AG20443 (cell line): ENCODE results near the gene CHRFAM7A.
"Not testable (repeated sequence)": the region's sequence is repeated elsewhere in the genome, so short reads cannot be mapped to it uniquely, and the experiment has no call there.

Experiments used
- DNase-seq: peaks from one replicate; pipeline ENCODE4 v3.0.0; 2012; ENCODE audit warnings: low spot score, mixed read lengths

CHRFAM7A gene

DNA sequence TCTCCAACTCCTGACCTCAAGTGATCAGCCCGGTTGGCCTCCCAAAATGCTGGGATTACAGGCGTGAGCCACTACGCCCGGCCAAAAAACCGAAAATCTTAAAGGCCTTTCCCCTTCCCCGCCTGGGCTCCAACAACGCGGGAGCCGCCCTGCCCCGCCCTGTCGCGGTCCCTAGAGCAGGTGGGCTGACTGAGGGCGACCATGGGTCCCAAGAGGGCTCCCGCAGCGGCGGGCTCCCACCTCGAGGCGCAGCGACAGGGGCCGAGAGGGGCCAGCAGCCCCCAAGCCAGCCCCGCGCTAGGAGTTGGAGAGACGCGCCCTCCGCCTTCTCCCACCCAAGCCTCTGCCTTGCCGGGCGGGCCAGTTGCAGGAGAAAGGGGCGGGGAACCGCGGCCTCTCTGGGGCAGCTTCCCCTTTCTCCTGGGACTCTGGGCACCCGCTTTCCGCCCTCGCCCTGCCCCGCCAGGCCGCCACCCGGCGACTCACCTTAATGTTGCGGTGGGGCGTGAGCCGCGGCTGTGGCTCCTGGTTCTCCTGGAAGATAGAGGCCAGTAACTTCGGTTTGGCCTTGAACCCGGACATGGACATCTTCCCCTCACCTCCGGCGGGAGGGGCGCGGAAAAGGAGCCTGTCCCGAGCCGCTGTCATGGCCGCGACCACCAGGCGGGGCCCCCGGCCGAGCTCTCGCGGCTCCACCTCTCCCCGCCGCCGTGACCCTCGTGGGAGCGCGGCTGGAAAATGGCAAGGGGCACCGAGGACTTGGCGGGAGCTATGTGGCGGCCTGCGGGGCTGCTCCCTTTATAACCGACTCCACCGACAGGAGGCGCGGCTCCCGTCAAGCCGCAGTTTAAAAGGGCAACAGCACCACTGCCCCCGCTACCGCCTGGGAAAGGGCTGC lies at the start of gene CHRFAM7A:
Gene CHRFAM7A, minus strand, starts transcription at position 775 of the 898 bp plus-strand sequence. CDS start 10,189 bp downstream, outside the sequence.
- not testable (repeated sequence) for DNase-seq

DNA sequence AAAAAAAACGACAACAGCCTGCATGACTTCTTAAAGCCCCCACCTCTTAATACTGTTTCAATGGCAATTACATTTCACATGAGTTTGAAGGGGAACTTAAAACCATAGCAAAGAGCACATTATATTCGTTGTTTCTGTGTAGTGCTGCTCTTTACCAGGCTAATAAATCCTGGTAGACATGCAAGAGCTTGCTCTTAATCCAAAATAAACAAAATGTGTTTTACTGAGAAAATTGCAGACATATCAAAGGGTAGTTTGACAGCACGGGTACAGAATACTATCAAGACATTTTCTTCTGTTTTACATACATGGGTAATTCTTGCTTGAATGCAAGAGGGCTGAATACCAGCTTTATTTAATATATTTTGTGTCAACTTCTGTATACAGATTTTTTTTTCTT lies 45.0 kb upstream of the CHRFAM7A start:
- not testable (repeated sequence) for DNase-seq

DNA sequence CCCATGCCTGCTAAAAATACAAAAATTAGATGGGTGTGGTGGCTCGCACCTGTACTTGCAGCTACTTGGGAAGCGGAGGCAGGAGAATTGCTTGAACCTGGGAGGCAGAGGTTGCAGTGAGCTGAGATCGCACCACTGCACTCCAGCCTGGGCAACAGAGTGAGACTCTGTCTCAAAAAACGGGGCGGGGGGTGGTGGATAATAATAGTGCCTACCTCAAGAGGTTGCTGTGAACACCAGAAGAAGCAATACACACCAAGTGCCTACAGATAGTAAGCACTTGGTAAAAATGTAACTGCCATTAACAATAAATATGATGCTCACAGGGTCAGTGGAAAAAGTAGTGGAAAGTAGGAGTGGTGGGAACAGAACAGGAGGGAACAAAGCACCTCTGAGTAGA lies 42.5 kb upstream of the CHRFAM7A start:
- DNase-seq, result not testable (repeated sequence)

- DNase-seq, result not testable (repeated sequence)
Measured at GRCh38 chr15:30420723-30421122, 27.4 kb upstream of the CHRFAM7A start.

DNA sequence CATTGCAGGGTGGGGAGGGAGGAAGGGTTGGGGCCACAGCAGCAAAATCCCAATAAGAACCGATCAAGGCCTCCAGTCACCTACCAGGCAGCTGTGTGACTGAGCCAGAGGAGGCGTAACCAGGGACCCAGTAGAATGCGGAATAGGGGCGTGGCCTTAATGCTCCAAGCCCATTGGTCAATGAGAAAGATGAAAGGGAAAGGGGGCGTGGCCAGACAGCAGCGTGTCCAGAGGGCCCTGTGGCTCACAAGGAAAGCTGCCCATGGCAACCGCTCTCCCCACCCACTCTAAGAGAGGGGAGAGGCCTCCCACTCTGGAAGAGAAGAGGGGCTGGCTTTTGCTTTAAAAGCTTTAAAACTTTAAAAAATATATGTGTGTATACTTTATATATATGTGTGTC lies 20.8 kb upstream of the CHRFAM7A start, which contains the start of gene GOLGA8R:
Gene GOLGA8R, minus strand, starts transcription at position 101 of the 400 bp plus-strand sequence. Its CDS starts 98 bp downstream, at position 3.
- DNase-seq, result not testable (repeated sequence)

- not testable (repeated sequence) for DNase-seq
Measured at GRCh38 chr15:30407636-30408035, 14.3 kb upstream of the CHRFAM7A start.

GRCh38 chr15:30398988-30399387 lies 5.6 kb upstream of the CHRFAM7A start:
- not testable (repeated sequence) for DNase-seq

DNA sequence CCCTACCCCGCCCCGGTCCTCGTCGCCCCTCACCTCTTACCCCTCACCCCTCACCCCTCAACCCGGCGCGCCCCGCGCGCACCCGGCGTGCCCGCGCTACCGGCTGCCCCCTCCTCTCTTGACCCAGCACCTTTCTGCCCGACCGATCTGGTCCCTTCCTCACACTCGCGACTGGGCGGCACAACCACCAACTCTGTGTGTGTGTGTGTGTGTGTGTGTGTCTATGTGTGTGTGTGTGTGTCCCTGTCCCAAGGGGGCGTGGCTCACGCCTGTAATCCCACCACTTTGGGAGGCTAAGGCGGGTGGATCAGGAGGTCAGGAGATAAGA lies 288 bp upstream of the CHRFAM7A start:
- DNase-seq, result not testable (repeated sequence)

- not testable (repeated sequence) for DNase-seq
Measured at GRCh38 chr15:30386318-30386887, 6.9 kb downstream of the CHRFAM7A start.

DNA sequence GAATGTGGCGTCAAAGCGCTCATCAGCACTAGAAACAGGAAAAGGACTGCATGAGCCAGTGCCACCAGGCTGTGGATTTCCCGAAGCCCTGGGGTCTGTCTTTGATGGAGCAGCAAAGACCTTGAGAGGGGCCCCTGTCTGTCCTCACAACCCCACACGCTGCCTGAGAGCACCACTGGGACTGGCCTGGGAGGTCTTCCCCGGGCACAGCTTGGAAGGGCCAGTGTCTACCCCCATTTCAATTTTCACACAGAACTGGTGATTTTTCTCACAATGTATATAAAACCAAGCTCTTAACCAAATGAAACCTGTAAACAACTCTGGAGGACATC lies 16.3 kb downstream of the CHRFAM7A start:
- not testable (repeated sequence) for DNase-seq

DNA sequence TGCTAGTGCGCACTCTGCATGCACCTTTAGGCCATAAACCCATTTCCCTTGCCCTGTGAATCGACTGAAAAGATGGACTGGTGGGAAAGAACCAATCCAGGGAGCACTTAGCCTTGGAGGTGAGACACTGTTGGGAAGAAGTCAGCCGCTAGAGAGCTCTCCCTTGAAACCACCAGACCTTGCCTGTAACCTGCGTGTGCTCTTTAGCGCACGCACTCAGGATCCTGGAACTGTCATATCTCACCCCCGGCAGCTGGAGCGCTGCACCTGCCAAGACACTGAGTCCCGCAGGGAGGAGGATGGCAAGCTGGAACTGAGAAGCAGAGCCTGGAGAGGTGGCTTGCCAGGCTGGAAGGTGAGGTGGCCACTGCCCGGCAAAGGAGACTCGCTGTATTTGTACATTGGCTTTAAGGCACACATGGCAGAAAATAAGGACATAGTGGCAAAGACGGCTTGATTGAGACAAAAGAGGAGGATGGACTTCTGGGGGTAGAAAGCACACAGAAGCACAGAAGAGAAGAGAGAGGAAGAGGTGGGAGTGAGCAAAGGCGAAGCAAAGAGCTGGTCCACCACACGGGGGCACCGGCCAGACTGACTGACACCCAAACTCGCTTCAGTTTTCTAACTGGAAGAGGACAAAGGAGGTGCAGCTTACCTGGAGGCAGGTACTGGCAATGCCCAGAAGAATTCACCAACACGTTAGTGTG lies 16.8 kb downstream of the CHRFAM7A start:
- not testable (repeated sequence) for DNase-seq

GRCh38 chr15:30375872-30376271 lies 17.5 kb downstream of the CHRFAM7A start:
- not testable (repeated sequence) for DNase-seq

DNA sequence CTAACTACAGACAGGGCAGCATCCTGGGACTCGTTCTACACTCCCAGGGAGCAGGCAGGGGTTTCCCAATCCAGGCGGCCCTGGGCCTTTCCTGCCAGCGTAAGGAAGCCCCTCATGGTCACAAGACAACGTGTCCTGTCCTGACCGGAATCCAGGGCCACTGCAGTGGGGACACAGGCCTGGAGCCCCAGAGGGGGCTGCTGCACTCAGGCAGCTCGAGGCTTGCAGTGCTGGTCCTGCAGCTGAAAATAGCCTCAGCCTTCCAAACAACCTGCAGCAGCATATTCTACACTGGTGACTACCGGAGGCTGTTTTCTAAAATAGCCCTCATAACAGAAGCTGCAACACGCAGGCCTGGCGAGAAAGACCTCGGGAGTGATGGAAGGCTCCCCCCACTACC lies 18.5 kb downstream of the CHRFAM7A start:
- not testable (repeated sequence) for DNase-seq

DNA sequence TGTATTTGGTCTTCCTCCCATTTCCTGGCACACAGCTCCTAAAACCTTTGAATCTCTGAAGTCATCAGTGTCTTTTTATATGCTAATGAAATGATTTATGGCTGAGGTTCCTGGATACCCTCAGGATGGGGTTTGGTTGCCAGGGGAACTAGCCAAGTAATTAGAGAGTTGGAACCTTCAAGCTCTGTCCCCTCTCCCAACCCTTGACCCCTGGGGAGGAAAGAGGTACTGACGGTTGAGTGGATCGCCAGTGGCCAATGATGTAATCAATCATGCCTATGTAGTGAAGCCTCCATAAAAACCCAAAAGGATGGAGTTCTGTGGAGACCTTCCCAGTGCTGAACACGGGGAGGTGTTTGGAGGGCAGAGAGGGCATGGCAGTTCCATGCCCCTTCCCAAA lies 25.1 kb downstream of the CHRFAM7A start:
- not testable (repeated sequence) for DNase-seq

DNA sequence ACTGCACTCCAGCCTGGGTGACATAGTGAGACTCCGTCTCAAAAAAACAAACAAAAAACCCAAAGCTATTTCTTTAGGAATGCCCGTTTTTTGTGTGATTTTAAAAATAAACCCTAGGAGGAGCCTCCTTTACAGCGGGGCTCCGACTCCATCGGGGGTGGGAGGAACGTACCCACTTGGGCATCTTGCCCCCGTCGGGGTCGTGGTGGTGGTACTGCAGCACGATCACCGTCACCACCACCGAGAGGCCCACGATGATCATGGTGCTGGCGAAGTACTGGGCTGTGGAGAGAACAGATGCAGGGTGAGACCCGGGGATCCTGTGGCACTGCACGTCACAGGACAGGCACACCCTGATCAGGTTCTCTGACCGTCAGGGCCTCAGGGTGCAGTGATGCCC lies 26.1 kb downstream of the CHRFAM7A start:
- DNase-seq, result not testable (repeated sequence)

DNA sequence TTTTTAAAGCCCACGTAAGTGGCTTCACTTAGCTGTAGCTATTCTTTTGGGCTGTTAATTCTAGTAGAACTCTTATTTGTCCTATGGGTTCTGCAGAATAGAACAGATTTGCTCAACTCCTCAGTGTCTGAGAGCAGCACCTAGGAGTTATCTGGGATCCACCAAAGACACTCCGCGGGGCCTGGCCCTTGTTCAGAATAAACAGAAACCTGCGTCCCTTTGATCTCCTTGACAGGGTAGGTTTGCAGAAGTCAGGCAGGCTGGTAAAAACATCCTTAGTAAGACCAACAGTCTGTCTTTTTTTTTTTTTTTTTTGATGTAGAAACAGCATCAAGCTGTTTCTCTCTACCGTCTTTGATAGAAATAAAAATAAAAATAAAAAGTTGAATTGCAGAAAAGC lies 31.9 kb downstream of the CHRFAM7A start:
- not testable (repeated sequence) for DNase-seq

GRCh38 chr15:30360990-30361389 lies 32.4 kb downstream of the CHRFAM7A start:
- not testable (repeated sequence) for DNase-seq

GRCh38 chr15:30355043-30355442 lies 38.3 kb downstream of the CHRFAM7A start:
- DNase-seq, result not testable (repeated sequence)

DNA sequence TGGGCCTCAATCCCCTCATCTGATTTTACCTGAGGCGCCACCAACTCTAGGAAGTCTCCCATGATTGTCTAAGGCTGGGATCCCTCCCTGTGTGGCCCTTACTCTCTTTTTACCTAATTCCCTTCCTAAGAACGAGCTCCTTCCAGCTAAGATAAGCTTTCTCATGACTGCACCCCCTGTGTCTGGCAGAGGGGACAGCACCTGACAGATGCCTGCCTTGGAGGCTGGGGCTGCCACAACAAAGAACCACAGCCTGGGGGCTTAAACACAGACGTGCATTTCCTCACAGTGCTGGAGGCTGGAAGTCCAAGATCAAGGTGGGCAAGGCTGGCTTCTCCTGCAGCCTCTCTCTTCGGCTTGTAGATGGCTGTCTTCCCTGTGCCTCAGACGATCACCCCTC lies 43.5 kb downstream of the CHRFAM7A start:
- not testable (repeated sequence) for DNase-seq

DNA sequence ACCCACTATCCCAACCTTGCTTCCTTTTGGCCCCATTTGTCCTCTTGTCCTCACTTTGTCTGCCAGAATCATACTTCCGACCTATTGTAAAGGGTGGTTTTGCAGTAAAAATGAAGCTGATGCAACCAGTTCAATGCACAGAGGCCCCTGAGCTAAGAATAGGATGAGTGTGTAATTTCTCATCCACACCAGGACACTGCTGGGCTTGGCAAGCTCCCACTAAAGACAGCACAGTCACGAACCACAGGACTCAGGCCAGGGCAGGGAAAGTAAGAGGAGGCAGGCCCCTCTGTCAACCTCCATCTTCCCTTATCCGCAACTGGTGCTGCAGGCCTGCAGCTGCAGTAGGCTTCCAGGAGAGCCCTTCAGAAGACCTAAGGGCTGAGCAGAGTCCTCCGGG lies 56.8 kb downstream of the CHRFAM7A start:
- DNase-seq, result not testable (repeated sequence)

- DNase-seq, result not testable (repeated sequence)
Measured at GRCh38 chr15:30334152-30334551, 59.2 kb downstream of the CHRFAM7A start.

DNA sequence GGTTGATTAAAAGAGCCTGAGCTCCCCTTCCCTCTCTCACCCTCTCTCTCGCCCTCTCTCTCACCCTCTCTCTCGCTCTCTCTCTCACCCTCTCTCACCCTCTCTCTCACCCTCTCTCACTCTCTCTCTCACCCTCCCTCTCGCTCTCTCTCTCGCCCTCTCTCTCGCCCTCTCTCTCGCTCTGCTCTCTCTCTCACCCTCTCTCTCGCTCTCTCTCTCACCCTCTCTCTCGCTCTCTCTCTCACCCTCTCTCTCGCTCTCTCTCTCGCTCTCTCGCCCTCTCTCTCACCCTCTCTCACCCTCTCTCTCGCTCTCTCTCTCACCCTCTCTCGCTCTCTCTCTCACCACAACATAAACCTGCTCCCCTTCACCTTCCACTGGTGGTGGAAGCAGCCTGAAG lies 67.2 kb downstream of the CHRFAM7A start:
- DNase-seq, result not testable (repeated sequence)

GRCh38 chr15:30321063-30321462 lies 72.3 kb downstream of the CHRFAM7A start:
- not testable (repeated sequence) for DNase-seq
